GM19468 (cell line): ENCODE measurements around the gene EXOSC2.

Source experiments
- ATAC-seq: cut with Tn5 transposase; IDR thresholded peaks from one replicate; pipeline ENCODE4 v1.9.1; 2021; ENCODE audit warnings: mild to moderate bottlenecking, moderate library complexity, moderate number of reproducible peaks; ENCODE audit not compliant: unreplicated experiment; ENCODE audit errors: extremely low read depth

The EXOSC2 gene

DNA sequence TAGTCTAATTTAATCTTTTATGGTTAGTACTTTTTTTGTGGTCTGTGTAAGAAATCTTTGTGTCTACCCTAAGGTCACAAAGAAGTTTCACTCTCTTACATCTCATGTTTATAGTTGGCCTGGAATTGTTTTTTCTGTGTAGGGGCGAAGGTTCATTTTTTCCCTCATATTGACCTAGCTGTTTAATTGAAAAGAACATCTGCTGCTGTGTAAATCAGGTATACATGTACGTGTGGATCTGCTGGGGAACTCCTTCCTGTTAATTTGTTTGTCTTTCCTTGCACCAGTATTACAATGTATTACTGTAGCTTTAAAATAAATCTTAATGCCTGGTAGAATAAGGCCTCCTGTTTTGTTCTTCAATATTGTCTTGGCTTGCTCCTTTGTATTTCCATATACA lies 37.8 kb downstream of the EXOSC2 start:
- no peak for ATAC-seq

DNA sequence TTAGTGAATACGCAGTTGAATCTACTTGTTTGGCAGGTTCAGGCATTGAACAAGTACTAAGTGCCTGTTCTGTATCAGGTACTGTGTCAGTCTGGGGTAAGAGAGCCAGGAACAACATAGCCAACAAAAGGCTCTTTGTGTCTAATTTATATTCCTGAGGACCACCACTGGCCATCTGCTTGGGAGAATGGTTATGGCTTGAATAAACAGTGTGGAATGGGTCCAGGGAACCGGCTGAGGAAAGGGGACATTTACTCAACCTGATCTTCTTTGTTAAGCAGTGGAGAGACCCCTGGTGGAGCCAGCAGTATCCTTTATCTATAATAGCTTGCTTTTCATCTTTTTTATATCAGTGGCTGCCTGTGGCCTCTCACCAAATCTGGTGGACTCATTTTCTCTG lies 38.6 kb downstream of the EXOSC2 start:
- ATAC-seq, result no peak

DNA sequence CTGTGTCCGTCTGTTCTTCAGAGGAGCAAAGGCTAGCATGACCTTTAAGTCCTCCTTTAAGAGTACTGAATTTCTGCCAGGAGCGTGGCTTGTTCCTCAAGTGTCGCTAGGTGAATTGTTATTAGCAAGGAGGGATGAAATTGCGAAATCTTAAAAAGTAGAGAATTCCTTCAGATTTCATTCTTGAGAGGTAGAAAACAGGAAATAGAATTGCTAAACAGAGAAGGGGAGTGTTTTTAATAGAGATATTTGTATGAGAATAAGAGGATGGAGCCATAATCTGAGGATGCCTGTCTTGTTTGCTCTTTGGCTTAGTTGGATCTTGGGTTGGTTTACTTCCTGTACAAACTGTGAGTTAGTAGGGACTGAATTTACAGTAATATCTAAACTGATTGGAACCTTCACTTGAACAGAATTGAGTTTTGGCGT lies 39.2 kb downstream of the EXOSC2 start:
- ATAC-seq, result no peak

DNA sequence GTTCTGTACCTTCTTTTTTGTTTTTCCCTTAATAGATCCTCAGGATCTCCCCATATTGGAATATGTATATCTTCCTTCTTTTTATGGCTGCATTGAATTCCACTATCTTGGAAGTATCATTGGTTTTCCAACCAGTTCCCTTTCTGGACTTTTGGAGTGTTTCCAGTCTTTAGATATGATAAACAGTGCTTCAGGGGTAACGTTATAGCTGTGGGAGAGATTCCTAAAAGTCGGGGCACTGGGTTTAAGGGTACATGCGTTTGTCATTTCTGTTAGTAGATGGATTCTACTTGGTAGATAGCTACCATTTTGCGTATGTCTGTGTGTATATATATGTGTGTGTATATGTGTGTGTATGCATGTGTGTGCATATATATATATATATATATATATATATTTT lies 42.0 kb downstream of the EXOSC2 start:
- ATAC-seq, result no peak

DNA sequence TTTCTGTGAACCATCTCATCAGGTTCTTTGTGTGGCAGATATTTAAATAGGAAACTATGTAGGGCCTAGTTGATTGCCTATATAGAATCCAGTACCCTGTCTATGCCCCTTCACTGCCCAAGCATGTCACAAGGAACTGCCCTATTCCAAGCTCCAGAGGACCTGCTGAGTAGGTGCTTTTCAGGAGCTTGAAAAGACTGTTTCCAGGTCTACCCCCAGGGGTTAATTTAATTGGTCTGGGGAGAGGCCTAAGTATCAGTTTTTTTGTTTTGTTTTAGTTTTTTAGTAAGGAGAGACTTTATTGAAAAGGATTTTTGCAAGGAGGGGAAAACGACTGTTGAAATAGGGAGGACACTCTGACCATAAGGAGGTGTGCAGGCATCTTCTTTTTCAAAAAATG lies 43.3 kb downstream of the EXOSC2 start:
- no peak for ATAC-seq

DNA sequence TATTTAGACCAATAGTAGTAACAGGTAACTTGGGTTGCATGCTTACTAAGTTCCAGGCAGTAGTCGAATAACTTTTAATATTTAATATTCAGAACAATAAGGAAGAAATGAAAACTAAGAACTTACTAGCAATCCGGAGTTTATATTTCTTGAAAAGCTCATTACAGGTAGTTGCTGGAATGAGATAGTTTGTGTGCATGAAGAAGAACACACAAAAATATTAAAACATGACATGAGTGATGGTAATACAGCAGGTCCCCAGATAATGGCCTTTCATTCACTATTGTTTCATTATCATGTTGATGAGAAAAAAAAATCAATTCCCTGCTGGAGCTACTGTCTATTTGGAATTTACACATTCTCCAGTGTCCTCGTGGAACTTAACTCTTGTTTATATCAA lies 44.7 kb downstream of the EXOSC2 start:
- ATAC-seq, result no peak

DNA sequence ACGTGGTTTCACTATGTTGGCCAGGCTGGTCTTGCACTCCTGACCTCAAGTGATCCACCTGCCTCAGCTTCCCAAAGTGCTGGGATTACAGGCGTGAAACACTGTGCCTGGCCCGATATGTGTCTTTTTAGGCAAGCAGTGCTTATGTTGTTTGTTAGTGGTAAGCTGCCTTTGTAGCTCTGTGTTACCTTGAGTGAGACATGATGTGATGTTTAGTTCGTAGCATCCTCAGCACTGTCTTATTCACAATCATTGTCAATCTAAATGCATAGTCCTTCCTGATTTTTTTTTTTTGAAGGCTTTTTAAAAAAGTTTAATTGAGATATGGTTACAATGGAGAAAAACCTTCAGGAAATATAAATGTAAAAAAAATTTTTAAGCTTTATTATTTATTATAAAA lies 45.5 kb downstream of the EXOSC2 start:
- ATAC-seq, result no peak

DNA sequence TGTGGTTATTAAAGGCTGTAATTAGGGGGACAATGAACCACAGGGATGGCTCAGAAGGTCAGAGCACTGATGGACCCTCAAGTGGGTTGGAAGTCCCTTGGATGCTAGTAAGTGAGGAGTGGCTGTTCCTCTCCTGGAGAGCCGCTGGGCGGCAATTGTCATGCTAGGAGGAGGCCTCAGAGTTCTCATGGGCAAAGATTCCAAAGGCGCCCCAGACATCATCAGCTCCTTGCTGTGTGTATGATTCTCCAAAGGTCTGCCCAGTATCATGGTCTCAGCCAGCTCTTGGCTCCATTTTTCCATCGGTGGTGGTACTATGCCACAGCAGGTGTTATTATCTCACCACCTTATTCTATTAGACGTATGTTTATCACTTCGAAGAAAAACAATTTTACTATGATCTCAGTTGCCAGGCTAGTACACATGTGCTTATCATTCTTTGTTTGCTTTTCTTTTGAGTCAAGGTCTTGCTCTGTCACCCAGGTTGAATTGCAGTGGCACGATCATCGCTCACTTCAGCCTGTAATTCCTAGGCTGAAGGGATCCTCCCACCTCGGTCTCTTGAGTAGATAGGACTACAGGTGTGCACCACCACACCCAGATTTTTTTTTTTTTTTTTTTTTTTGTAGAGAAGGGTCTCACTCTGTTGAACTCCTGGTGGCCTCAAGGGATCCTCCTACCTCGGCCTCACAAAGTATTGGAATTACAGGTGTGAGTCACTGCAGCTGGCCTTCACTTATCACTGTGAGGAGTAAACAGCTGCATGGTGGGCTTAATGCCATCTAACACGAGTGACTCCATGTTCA lies 46.8 kb downstream of the EXOSC2 start:
- no peak for ATAC-seq

DNA sequence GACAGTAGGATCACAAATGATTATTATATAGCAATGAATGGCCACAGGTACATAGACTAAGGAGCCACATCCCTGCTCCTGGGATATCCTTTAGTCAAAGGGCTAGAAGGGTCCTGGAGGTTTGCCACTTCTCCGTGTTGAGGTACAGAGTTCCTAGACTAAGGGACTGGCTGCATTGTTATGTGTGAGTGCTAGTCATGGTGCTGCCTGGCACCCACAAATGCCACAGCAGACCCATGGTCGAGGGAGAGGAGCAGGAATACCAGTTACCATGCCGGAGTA lies 47.4 kb downstream of the EXOSC2 start:
- no peak for ATAC-seq

DNA sequence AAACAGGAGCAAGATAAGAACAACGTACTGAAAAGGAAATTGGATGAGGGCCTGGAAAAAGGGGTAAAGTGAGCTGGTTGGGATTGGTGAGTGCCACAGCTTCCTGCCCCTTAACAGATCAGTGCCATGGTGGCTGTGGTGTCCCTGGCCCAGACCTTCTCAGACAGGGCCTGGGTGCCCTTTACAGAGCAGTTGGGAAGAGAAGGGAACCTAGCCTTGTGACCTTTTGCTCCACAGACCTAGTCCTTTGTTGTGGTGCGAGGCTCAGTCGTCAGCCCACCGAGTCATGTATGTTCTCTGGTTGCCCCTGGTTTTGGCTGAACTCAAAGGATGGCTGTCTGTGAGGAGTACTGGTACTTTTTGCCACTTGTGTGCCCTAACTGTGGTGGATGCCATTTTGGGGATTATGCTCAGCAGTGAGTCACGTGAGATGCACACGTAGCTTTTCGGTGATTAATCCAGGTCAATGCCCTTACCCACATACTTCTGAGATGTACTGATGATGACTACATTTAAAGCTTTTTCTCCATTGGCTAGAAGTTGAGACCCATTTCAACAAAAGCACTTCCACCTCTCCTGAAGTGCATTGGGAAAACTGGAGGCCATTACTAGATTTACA lies 48.4 kb downstream of the EXOSC2 start:
- no peak for ATAC-seq

DNA sequence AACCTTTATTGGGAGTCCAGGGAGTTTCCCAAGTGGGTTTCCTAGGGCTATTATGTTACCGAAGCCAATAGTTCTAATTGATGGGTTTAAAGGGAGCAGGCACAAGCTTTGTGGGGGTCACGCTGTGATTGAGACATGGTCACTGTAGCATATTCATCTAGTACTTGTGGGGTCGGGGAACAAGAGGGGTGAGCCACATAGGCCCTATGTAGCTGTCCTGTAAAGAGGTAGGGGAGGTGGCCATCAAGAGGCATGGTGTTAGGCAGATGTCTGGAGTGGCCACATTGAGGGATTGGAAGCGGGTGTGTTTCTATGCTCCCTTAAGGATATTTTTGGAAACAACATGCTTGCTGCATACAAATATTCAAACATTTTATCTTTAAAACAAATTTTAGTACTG lies 50.1 kb downstream of the EXOSC2 start:
- no peak for ATAC-seq

DNA sequence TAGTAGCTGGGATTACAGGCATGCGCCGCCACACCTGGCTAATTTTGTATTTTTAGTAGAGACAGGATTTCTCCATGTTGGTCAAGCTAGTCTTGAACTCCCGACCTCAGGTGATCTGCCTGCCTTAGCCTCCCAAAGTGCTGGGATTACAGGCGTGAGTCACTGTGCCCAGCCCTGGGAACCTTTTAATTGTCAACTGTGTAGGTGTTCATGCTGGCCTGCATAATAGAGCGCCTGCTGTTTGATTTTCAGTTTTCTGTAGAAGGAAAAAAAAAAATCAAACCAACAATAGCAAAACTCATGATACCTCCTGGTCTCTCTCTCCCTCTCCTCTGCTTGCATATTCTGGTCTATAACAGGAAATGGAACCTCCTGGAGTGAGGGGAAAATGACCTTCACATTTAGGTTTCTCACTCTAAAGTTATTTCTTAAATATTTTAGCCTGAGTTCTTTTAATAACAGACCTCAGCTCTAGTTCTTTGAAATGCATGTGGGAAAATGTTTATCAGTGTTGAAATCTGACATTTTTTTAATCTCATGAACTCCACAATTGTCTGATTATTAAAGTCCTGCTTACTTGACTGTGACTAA lies 51.7 kb downstream of the EXOSC2 start:
- no peak for ATAC-seq

DNA sequence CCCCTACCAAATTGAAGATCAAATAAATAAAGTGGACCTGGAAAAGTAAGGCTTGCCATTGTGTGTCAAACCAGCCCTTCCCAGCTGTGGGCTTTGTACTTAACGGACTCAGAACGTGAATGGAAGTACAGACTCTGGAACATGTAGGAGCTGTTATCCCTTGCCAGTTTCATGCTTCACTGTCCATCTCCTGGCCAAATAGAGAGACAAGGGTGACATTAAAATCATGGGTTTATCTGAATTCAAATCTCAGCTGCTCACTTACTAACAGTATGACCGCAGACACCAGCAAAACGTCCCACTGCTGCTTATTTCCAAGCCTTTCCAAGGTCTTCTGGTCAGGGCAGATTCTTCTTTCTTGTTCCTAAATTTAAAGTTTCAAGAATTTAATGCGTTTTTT lies 52.2 kb downstream of the EXOSC2 start:
- ATAC-seq, result no peak

DNA sequence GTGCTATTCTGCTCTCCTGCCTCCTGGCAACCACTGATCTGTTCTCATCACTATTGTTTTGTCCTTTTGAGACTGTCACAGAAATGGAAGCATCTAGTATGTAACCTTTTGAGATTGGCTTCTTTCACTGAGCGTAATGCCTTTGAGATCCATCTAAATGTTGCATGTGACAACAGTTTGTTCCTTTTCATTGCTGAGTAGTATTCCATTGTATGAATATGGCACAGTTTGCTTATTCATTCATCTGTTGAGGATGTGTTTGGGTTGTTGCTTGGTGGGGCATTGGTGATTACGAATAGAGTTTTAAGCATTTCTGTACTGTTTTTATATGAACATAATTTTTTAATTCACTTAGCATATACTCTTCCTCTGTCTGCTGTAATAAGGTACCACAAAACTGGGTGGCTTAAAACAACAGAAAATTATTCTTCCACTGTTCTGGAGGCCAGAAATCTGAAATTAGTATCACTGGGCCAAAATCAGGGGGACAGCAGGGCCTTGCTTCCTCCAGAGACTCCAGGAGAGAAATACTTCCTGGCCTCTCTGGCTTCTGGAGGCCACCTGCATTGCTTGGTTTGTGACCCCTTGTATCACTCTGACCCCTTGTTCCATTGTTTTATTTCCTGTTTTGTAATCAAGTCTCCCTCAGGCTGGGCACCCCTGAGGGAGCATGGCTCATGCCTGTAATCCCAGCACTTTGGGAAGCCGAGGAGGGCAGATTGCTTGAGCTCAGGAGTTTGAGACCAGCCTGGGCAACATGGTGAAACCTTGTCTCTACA lies 53.0 kb downstream of the EXOSC2 start:
- no peak for ATAC-seq

DNA sequence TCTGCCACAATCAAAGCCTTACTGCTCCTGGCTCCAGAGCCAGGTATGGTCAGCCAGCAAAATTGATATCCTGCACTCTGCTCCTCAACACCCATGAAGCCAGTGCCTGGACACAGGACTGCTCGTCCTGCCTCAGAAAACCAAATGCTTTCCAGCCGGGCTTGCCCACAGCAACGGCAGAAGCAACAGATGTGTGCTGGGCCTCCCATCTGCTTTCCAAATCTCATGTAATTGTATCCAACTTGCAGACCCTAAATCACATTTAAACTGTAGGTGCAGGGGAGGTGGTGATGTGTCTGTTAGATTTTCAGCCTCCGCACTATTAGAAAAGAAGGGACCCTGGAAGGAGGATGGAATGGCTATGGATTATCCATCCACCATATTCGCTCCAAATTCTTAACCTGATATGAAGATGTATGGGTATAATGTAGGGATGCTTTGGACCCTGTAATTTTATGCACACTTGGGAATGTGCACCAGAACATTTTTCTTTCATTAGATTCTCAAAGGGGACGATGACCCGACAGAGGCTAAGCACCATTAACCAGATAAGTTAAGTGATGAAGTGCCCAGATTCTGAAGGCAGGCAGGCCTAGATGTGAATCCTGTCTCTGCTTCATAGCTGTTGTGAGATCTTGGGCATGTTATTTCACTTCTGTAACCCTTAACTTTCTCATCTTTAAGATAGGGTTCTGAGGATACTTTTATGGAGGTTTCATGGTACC lies 58.2 kb downstream of the EXOSC2 start:
- ATAC-seq, result no peak
